Measurements from ENCODE around the gene TNFSF12. TPM values are rescaled to one million over a fixed set of nuclear protein-coding genes. Genes with fewer than 3 reads are reported as not detected.

Gene TNFSF12
- total and polyA plus RNA-seq, 2 donors from 2014 or later = 48.0 to 61.8 TPM

GRCh38 chr17:7587420-7588151, 38.7 kb downstream of the TNFSF12 start:
- no peak for TF ChIP-seq CTCF (IDR thresholded peaks at IDR 0.05; ENCODE audit: borderline replicate concordance, extremely low read depth, insufficient read depth)
- DNase-seq = peak in 1 of 5 donors; percentile 59
- intact Hi-C loops (cut with DNase I) = no loop called here

DNA sequence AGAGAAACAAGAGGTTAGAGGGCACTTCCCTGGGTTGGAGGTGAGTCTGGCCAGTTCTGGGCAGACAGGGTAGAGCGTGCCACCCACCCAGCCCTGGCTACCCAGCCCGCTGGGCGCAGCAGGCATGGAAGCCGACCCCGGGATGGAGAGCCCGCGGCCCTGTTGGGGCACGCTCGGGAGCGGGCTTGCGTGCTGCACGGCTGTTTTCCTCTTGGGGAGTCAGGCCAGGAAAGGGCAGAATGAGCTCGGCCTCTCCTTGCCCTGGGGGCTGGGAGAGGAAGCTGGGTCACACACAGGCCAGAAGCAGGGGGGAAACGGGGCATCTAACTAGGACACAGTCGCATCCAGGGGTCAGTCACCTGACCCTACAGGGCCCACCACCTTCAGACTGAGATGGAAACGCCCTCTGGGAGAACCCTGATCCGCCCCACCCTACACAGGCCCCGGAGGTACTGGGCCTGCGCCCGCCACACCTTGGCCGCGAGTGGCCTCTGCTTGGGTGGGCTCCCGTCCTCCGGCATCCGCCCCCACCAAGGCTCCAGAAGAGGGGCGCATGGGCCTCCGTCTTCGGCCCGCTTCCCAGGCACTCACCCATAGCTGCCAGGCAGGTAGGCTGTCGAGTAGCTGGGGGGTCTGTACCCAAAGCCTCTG, 39.8 kb downstream of the TNFSF12 start:
- peaks cover 3 to 37% (median 28%) of the 10 kb centered on the region in 3 donors for H3K36me3 ChIP-seq (ENCODE audit: control insufficient read depth in 2 of 3, insufficient read depth in 3 of 3, low read length in 3 of 3)
- H3K4me1 ChIP-seq (ENCODE audit: control insufficient read depth in 2 of 3, insufficient read depth in 2 of 3, low read depth in 1 of 3, low read length in 3 of 3) = peaks cover 0 to 14% (median 10%) of the 10 kb centered on the region in 3 donors
- peak overlapping the region in 1 of 3 donors; percentile 37 for H3K4me3 ChIP-seq (ENCODE audit: low read length in 3 of 3)
- H3K27me3 ChIP-seq (ENCODE audit: control insufficient read depth, insufficient read depth, low read length) = no peaks in the 10 kb centered on the region
- H3K9me3 ChIP-seq (ENCODE audit: control insufficient read depth in 2 of 3, insufficient read depth in 1 of 3, low read length in 3 of 3) = no peaks in the 10 kb centered on the region
- no peak overlapping the region for H3K27ac ChIP-seq (ENCODE audit: low read depth in 2 of 2, low read length in 2 of 2)
- FAIRE-seq (no peak), DNase-seq (peak in 1 of 5 donors; percentile 61)
- no peak for TF ChIP-seq CTCF (IDR thresholded peaks at IDR 0.05; ENCODE audit: borderline replicate concordance, extremely low read depth, insufficient read depth)
- peak overlapping the region in 2 of 3 donors; percentile 32 to 40 for H3K9ac ChIP-seq (ENCODE audit: low read length in 3 of 3)
- intact Hi-C loops (cut with DNase I) = no loop called here

More at GRCh38 chr17:7587420-7588151, 38.7 kb downstream of the TNFSF12 start:
- H3K9me3 ChIP-seq (ENCODE audit: control insufficient read depth in 2 of 3, insufficient read depth in 1 of 3, low read length in 3 of 3) = no peaks in the 10 kb centered on the region
- H3K9ac ChIP-seq (ENCODE audit: low read length in 3 of 3) = no peak overlapping the region
- no peak overlapping the region for H3K27ac ChIP-seq (ENCODE audit: low read depth in 2 of 2, low read length in 2 of 2)
- no peak overlapping the region for H3K4me3 ChIP-seq (ENCODE audit: low read length in 3 of 3)
- H3K27me3 ChIP-seq (ENCODE audit: control insufficient read depth, insufficient read depth, low read length) = no peaks in the 10 kb centered on the region
- FAIRE-seq = no peak
- H3K36me3 ChIP-seq (ENCODE audit: control insufficient read depth in 2 of 3, insufficient read depth in 3 of 3, low read length in 3 of 3) = peaks cover 0 to 26% (median 18%) of the 10 kb centered on the region in 3 donors
- H3K4me1 ChIP-seq (ENCODE audit: control insufficient read depth in 2 of 3, insufficient read depth in 2 of 3, low read depth in 1 of 3, low read length in 3 of 3) = peaks cover 0 to 22% (median 19%) of the 10 kb centered on the region in 3 donors

GRCh38 chr17:7589204-7589868, 40.5 kb downstream of the TNFSF12 start:
- H3K9ac ChIP-seq (ENCODE audit: low read length in 3 of 3) = peak overlapping the region in 2 of 3 donors; percentile 32 to 40
- intact Hi-C loops (cut with DNase I) = no loop called here
- H3K4me3 ChIP-seq (ENCODE audit: low read length in 3 of 3) = peak overlapping the region in 1 of 3 donors; percentile 37
- FAIRE-seq (no peak), DNase-seq (peak; percentile 88 to 95 (median 91))
- peak; percentile 89 for TF ChIP-seq CTCF (IDR thresholded peaks at IDR 0.05; ENCODE audit: borderline replicate concordance, extremely low read depth, insufficient read depth)
- peaks cover 10 to 44% (median 33%) of the 10 kb centered on the region in 3 donors for H3K36me3 ChIP-seq (ENCODE audit: control insufficient read depth in 2 of 3, insufficient read depth in 3 of 3, low read length in 3 of 3)
- H3K9me3 ChIP-seq (ENCODE audit: control insufficient read depth in 2 of 3, insufficient read depth in 1 of 3, low read length in 3 of 3) = no peaks in the 10 kb centered on the region
- no peak overlapping the region for H3K27ac ChIP-seq (ENCODE audit: low read depth in 2 of 2, low read length in 2 of 2)
- H3K4me1 ChIP-seq (ENCODE audit: control insufficient read depth in 2 of 3, insufficient read depth in 2 of 3, low read depth in 1 of 3, low read length in 3 of 3) = peaks cover 0 to 11% (median 10%) of the 10 kb centered on the region in 3 donors
- no peaks in the 10 kb centered on the region for H3K27me3 ChIP-seq (ENCODE audit: control insufficient read depth, insufficient read depth, low read length)
